ENCODE results near the gene TBPL1.
A peak's percentile ranks its signal among the peaks of the same experiment; 100 is the strongest.

TBPL1 gene

GRCh38 chr6:133948472-133948871 is 4.6 kb upstream of the TBPL1 start:
- no peaks in the 10 kb centered on the region for H3K9me3 ChIP-seq (ENCODE audit: low read depth, low read length)
- DNase-seq (ENCODE audit: low read depth, low spot score): no peak
- no peak overlapping the region for H3K27ac ChIP-seq
- no peak overlapping the region for H3K9ac ChIP-seq (ENCODE audit: insufficient read length)
- TF ChIP-seq POLR2AphosphoS5 (IDR thresholded peaks at IDR 0.05; ENCODE audit: borderline replicate concordance, low read depth, low read length): no peak
- TF ChIP-seq FOXP2 (optimal IDR thresholded peaks at IDR 0.05; ENCODE audit: control extremely low read depth, extremely low read length, insufficient read depth): no peak
- TF ChIP-seq EZH2 (IDR thresholded peaks at IDR 0.05): no peak
- no peaks in the 10 kb centered on the region for H3K36me3 ChIP-seq (ENCODE audit: insufficient read depth, low read length)
- H3K4me3 ChIP-seq: no peak overlapping the region

DNA sequence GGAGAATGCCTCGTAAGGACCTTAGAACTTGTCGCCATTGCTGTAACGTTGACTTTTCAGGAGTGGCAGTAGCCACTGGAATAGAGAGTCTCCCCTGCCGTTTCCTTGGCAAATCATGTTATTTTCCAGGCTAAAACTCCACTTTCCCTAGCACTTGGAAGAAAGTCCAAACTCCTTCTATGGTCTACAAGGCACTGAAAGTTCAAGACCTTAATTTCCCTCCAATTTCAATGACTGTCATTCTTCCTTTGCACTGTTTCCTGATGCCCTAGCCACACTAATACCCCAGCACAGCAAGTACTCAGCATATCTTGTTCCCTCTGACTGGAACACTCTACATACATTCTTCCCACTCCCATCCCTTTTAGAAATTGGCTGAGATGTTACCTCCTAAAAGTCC is 1.8 kb upstream of the TBPL1 start:
- no peak for DNase-seq (ENCODE audit: low read depth, low spot score)
- Histone ChIP-seq H3K27ac (no peak overlapping the region), H3K36me3 (ENCODE audit: insufficient read depth, low read length) (no peaks in the 10 kb centered on the region), H3K9me3 (ENCODE audit: low read depth, low read length) (no peaks in the 10 kb centered on the region), H3K9ac (ENCODE audit: insufficient read length) (no peak overlapping the region), H3K4me3 (peak overlapping the region; percentile 98; the same call in 1 of the 2 replicates)
- no peak for TF ChIP-seq EZH2 (IDR thresholded peaks at IDR 0.05)
- no peak for TF ChIP-seq FOXP2 (optimal IDR thresholded peaks at IDR 0.05; ENCODE audit: control extremely low read depth, extremely low read length, insufficient read depth)
- no peak for TF ChIP-seq POLR2AphosphoS5 (IDR thresholded peaks at IDR 0.05; ENCODE audit: borderline replicate concordance, low read depth, low read length)

GRCh38 chr6:133951881-133952814 is 876 bp upstream of the TBPL1 start:
- H3K4me3 ChIP-seq: peak overlapping the region; percentile 98
- H3K9ac ChIP-seq (ENCODE audit: insufficient read length): peak overlapping the region; percentile 61
- TF ChIP-seq POLR2AphosphoS5 (IDR thresholded peaks at IDR 0.05; ENCODE audit: borderline replicate concordance, low read depth, low read length) (no peak), EZH2 (IDR thresholded peaks at IDR 0.05) (no peak), FOXP2 (optimal IDR thresholded peaks at IDR 0.05; ENCODE audit: control extremely low read depth, extremely low read length, insufficient read depth) (no peak)
- 0 out of 2 replicates have a peak overlapping the region, but pooled peaks have one; percentile 10 for H3K27ac ChIP-seq
- no peak for DNase-seq (ENCODE audit: low read depth, low spot score)
- no peaks in the 10 kb centered on the region for H3K9me3 ChIP-seq (ENCODE audit: low read depth, low read length)
- no peaks in the 10 kb centered on the region for H3K36me3 ChIP-seq (ENCODE audit: insufficient read depth, low read length)

- H3K36me3 ChIP-seq (ENCODE audit: insufficient read depth, low read length): no peaks in the 10 kb centered on the region
- no peak for DNase-seq (ENCODE audit: low read depth, low spot score)
- TF ChIP-seq FOXP2 (optimal IDR thresholded peaks at IDR 0.05; ENCODE audit: control extremely low read depth, extremely low read length, insufficient read depth) (no peak), EZH2 (IDR thresholded peaks at IDR 0.05) (no peak), POLR2AphosphoS5 (IDR thresholded peaks at IDR 0.05; ENCODE audit: borderline replicate concordance, low read depth, low read length) (no peak)
- no peak overlapping the region for H3K27ac ChIP-seq
- peak overlapping the region; percentile 98 for H3K4me3 ChIP-seq
- H3K9ac ChIP-seq (ENCODE audit: insufficient read length): peak overlapping the region; percentile 87
- no peaks in the 10 kb centered on the region for H3K9me3 ChIP-seq (ENCODE audit: low read depth, low read length)
Observed at GRCh38 chr6:133953634-133954415, 801 bp downstream of the TBPL1 start.

DNA sequence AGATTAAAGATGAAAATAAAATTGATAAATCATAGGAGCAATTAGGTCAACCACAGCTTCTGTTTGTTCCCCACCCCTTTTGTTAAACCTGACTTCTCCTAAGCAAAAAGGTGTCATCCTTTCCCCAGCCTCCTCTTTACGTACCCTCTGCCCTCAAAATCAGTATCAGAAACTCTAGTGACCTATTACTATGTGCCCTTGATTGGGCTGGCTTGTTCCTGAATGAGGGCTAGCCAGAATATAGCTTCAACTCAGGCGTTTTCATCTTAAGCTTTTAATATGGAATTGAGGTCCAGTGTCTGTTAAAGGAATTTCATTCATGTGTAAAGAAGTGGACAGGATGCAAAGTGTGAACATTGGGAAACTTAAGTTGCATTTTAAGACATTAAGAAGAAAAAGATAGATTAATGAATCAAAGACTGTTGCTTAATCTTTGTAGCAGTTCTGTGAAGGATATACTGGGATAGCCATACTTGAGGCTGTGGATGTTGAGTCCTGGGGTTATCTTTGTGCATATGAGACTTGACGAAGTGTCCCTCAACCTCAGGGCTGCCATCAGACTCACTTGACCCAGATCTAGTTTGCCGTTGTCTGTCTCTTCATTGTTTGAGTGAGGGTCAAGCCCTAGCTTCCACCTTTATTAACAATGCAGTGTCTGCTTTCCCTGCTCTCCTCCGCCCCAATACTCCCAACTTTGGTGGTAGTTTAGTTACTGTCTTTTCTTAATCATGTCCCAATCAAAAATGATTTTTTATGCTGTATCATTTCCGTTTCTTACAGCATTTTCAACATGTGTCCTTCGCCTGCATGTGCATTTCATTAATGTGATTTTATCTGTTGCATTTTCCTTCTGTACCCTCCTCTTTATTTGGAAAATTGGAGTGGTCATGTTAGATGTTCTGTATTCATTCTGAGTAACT is 1.9 kb downstream of the TBPL1 start:
- peak overlapping the region; percentile 98 for H3K4me3 ChIP-seq
- H3K27ac ChIP-seq: peak overlapping the region; percentile 29; the same call in 1 of the 2 replicates
- DNase-seq (ENCODE audit: low read depth, low spot score): no peak

DNA sequence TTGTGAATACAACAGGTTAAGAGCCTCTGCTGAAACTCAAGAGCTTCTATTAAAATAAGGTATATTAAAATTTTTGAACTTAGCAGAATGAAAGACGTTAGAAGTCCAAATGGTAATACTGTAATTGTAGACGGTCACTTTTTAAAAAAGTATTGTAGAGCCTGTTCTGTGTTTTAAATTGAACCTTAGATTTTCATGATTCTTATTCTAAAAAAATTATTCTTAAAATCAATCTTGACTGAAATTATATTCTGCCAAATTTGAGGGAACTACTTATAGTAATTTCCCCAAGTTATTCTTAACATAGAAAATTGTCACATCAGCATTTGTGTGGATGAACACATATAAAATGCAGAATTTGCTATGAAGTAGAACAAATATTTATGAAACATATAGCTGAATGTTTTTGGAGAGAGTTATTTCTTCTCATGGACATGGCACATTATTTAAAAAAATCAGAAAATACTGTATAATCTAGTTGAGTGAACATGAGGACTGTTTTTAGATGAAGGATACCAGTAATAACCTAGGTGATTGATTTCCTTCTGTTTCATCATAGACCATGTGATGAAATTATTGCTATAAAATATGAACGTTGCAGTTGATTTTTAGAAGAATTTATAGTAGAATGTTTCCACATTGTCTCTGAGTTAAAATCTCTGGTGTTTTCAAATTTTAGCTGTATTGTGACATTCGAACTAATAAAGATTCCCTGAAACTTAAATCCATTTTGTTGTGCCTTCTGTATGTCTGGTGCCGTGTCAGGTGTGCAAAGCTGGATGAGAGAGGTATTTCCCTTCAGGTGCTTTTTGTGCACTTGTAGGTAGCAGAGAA is 2.8 kb downstream of the TBPL1 start:
- peak overlapping the region; percentile 98 for H3K4me3 ChIP-seq
- TF ChIP-seq EZH2 (IDR thresholded peaks at IDR 0.05) (no peak), FOXP2 (optimal IDR thresholded peaks at IDR 0.05; ENCODE audit: control extremely low read depth, extremely low read length, insufficient read depth) (no peak)
- peak overlapping the region; percentile 87 for H3K9ac ChIP-seq (ENCODE audit: insufficient read length)
- H3K9me3 ChIP-seq (ENCODE audit: low read depth, low read length): no peaks in the 10 kb centered on the region
- no peaks in the 10 kb centered on the region for H3K36me3 ChIP-seq (ENCODE audit: insufficient read depth, low read length)
- DNase-seq (ENCODE audit: low read depth, low spot score): no peak
- peak overlapping the region; percentile 30; the same call in 1 of the 2 replicates for H3K27ac ChIP-seq

More for the DNA sequence above, 1.9 kb downstream of the TBPL1 start:
- H3K9me3 ChIP-seq (ENCODE audit: low read depth, low read length): no peaks in the 10 kb centered on the region
- H3K9ac ChIP-seq (ENCODE audit: insufficient read length): peak overlapping the region; percentile 87
- H3K36me3 ChIP-seq (ENCODE audit: insufficient read depth, low read length): no peaks in the 10 kb centered on the region
- no peak for TF ChIP-seq POLR2AphosphoS5 (IDR thresholded peaks at IDR 0.05; ENCODE audit: borderline replicate concordance, low read depth, low read length)
- TF ChIP-seq FOXP2 (optimal IDR thresholded peaks at IDR 0.05; ENCODE audit: control extremely low read depth, extremely low read length, insufficient read depth): no peak
